RWPE2 (cell line): ENCODE data around the gene DRP2.

Experiments used
- ATAC-seq: fragments of 200-7000 bp; cut with Tn5 transposase; 3 replicates; pipeline ENCODE4 v1.9.1; 2021; ENCODE audit warnings: low read depth
- DNase-seq: peaks from one replicate; pipeline ENCODE4 v3.0.0-alpha.2; 2020; ENCODE audit warnings: low spot score
- H3K27ac ChIP-seq: fragments of 450-650 bp; 2 replicates; pipeline ENCODE4 v1.5.1; 2017; ENCODE audit warnings: mild to moderate bottlenecking; ENCODE audit not compliant: poor library complexity, severe bottlenecking
- H3K27me3 ChIP-seq: fragments of 250-450 bp; sonication (Bioruptor Pico); 2 replicates; pipeline ENCODE4 v1.5.1; 2021; ENCODE audit warnings: mild to moderate bottlenecking, moderate library complexity; ENCODE audit not compliant: insufficient read depth, poor library complexity, severe bottlenecking
- H3K36me3 ChIP-seq: fragments of 250-450 bp; sonication (Bioruptor Pico); 2 replicates; pipeline ENCODE4 v1.5.1; 2020; ENCODE audit warnings: low read depth, mild to moderate bottlenecking, moderate library complexity
- H3K4me1 ChIP-seq: fragments of 250-450 bp; sonication (Bioruptor Pico); 2 replicates; pipeline ENCODE4 v1.5.1; 2021; ENCODE audit warnings: mild to moderate bottlenecking, moderate library complexity; ENCODE audit not compliant: insufficient read depth, poor library complexity, severe bottlenecking
- H3K4me3 ChIP-seq: fragments of 250-450 bp; sonication (Bioruptor Pico); 2 replicates; pipeline ENCODE4 v1.5.1; 2021; ENCODE audit warnings: mild to moderate bottlenecking, moderate library complexity; ENCODE audit not compliant: severe bottlenecking
- H3K9me3 ChIP-seq: fragments of 250-450 bp; sonication (Bioruptor Pico); 2 replicates; pipeline ENCODE4 v1.5.1; 2021; ENCODE audit warnings: mild to moderate bottlenecking, moderate library complexity; ENCODE audit not compliant: severe bottlenecking
- CTCF ChIP-seq: fragments of 450-650 bp; IDR thresholded peaks from one replicate; pipeline ENCODE4 v1.5.1; 2017; ENCODE audit warnings: mild to moderate bottlenecking, moderate library complexity; ENCODE audit not compliant: poor library complexity, severe bottlenecking

DRP2 gene

DNA sequence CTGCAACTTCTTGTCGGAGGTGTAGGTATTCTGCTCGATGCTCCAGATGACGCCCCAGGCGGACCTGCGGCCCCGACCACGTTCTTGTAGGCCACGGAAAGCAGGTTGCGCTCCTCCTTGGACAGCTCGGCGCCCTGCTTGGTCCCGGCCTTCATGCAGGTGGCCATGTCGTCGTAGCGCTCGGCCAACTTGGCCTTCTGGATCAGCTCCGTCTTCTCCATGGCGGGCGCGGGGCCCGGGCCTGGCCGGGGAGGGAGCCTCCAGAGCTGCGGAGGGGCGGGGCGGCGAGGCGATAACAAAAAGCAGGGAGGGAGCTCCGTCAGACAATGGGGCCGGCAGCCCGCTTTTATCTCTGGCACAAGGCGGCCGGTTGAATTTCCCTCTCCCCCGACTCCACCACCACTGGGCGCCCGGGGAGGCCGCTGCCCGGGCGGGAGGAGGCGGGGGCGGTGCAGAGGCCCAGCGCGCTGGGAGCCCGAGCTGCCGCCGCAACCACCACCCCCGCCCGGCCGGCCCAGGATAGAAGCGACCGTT, 28.3 kb upstream of the DRP2 start:
- ATAC-seq = no peak
- Histone ChIP-seq H3K36me3 (no peaks in the 10 kb centered on the region), H3K4me3 (no peak overlapping the region), H3K4me1 (no peaks in the 10 kb centered on the region), H3K27me3 (no peaks in the 10 kb centered on the region), H3K9me3 (no peaks in the 10 kb centered on the region), H3K27ac (no peak overlapping the region)
- no peak for TF ChIP-seq CTCF
- DNase-seq = no peak

DNA sequence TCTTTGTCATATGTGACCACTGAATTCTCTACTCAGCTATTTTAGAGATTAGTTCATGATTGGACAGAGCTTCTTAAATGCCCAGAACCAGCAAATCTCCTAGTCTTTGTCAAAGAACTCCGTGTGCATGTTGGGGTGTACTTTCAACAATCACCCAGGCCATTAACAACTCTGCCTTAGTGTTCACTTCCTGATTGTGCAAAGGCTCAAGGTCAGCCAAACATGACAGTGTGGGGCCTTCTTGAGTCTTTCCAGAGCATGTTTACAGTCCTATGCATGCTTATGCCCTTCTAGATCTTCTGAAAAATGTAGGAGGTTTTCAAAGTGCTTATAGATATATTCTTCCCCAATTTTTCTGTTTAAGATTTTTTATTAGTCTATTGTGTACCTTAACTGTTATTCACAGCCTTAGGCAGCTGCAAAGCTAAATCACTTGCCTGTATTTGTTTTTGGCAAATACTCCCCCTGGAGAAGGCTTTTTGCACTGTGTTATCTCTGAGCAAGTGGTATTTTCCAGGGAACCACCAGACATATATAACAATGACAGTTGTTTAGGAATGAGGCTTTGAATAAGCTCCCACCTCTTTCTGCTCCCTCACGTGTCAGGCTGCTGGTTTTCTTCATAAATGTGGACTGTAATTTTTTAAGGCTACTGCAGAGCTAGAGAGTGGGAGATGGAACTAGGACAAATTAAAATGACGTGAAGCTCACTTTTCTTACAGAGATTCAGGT, 24.0 kb upstream of the DRP2 start:
- Histone ChIP-seq H3K4me3 (no peak overlapping the region), H3K27ac (no peak overlapping the region), H3K27me3 (no peaks in the 10 kb centered on the region), H3K9me3 (no peaks in the 10 kb centered on the region), H3K36me3 (no peaks in the 10 kb centered on the region), H3K4me1 (no peaks in the 10 kb centered on the region)
- DNase-seq = no peak
- ATAC-seq = no peak
- TF ChIP-seq CTCF = no peak

GRCh38 chrX:101203761-101204351, 15.7 kb upstream of the DRP2 start:
- Histone ChIP-seq H3K27ac (no peak overlapping the region), H3K9me3 (no peaks in the 10 kb centered on the region), H3K27me3 (no peaks in the 10 kb centered on the region), H3K36me3 (no peaks in the 10 kb centered on the region), H3K4me3 (no peak overlapping the region), H3K4me1 (no peaks in the 10 kb centered on the region)
- no peak for TF ChIP-seq CTCF
- ATAC-seq (no peak), DNase-seq (no peak)

- Histone ChIP-seq H3K27me3 (no peaks in the 10 kb centered on the region), H3K36me3 (no peaks in the 10 kb centered on the region), H3K27ac (no peak overlapping the region), H3K4me3 (no peak overlapping the region), H3K9me3 (no peaks in the 10 kb centered on the region), H3K4me1 (no peaks in the 10 kb centered on the region)
- TF ChIP-seq CTCF = peak; percentile 16
- DNase-seq = no peak
- ATAC-seq = peak; percentile 65
These were observed 13.1 kb upstream of the DRP2 start for GRCh38 chrX:101206471-101206870.
